Bone marrow (tissue), 2 donors: ENCODE measurements around the gene TCP11L1.
"Not testable (repeated sequence)": the region's sequence is repeated elsewhere in the genome, so short reads cannot be mapped to it uniquely, and the experiment has no call there.

Experiments used
- DNase-seq, 2 donors: peaks; one replicate each; lab custom pipeline; 2025; lab: John Stamatoyannopoulos, UW

Gene TCP11L1

DNA sequence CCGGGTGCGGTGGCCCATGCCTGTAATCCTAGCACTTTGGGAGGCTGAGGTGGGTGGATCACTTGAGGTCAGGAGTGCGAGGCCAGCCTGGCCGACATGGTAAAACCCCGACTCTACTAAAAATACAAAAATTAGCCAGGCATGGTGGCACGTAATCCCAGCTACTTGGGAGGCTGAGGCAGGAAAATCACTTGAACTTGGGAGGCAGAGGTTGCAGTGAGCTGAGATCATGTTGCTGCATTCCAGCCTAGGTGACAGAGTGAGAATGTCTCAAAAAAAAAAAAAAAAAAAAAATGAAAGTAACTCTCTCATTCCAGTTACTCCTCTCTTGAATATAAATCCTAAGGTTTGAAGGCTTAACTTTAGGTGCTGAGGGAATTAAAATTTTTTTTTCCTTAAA lies 10.2 kb upstream of the TCP11L1 start:
- DNase-seq, result not testable (repeated sequence)

DNA sequence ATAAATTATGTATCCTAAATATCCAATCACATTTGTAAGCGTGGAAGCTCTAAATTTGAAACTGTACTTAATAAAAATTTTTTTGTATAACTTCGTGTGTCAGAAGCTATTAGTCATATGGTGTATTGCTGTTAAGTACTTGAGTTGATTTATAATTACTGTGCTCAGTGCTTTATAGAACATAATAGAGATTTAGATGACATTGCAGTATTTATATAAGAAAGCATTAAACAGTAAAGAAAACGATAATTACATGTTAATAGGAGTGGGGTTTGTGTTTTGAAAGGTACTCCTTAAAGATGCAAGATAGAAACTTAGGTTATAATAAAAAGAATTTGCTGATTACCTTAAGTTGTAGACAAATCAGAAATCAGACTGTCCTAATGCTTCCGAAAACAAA lies 5.9 kb upstream of the TCP11L1 start:
- DNase-seq, result no peak

DNA sequence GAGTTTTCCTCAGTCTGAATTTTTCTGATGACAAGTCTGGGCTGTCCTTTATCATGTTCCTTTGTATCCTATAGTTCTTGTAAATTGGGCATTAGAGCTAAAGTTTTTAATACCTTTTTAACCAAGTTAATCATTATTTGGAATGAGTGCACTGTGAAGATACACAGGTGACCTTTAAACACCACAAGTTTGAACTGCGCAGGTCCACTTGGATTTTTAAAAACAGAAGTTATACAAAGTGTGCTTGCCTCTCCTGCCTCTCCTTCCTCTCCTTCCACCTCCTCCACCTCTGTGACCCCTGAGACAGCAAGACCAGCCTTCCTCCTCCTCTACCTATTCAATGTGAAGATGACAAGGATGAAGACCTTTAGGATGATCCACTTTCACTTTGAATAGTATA lies 4.4 kb upstream of the TCP11L1 start:
- DNase-seq, result no peak

DNA sequence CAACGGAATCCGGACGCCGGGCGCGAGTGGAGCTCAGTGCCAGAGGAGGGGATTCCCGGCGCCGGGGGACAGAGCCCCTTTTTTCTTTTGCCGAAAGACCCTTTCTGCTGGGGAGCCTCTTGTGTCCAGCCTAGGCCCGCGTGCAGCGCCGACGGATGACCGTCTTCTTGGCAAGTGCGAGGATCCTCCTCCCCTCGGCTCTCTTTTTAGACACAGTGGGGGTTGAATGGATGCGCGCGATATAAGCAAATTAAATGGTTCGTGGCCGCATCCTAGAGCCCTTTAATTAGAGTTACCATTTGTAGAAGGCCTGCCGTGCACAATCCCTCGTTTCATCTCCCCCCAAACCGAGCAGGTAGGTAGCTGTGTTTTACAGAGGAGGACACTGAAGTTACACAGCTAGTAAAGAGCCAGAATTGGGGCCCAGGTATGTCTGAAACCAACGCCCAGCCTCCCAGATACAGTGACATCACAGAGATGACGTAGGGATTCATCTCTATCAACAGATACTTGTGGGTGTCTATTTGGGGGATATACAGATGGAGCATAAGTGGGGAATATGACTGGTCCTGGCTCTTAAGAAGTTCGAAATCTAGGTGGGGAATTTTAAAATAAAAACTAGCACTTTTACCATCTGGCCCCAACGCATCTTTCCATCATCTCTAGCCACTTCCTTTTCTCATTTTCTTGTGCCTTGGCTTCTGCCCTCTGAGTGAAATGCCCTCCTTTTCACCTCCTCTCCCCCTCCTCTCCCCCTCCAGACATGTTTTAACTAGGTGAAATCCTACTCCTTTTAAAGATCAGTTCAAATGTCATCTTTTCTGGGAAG lies 875 bp downstream of the TCP11L1 start:
- DNase-seq, result no peak

DNA sequence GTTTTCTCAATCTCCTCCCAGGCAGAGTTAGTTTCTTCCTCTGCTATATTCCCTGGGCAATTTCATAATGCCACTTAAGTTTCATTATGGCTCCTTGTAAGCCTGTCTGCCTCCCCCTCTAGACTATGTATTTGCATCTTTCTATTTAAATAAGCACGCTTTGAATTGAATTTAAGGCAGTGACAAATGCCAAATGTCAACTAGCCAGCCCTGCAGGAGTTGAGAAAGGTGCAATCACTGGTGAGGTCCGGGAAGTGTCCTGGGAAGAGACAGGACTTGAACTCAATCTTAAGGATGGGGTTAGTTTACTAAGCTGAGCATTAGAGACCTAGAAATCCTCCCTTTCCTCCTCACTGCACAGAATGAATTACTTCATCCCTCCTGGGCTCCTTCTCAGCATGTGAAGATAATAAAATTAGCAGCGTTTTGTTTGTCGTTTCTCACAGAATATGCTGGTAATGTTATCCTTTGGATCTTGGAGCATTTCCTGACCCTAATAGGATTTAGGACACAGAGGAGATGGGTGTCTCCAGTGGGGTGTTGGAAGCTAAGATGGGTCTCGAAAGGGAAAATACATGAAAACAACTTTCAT lies 1.6 kb downstream of the TCP11L1 start:
- DNase-seq, result no peak

DNA sequence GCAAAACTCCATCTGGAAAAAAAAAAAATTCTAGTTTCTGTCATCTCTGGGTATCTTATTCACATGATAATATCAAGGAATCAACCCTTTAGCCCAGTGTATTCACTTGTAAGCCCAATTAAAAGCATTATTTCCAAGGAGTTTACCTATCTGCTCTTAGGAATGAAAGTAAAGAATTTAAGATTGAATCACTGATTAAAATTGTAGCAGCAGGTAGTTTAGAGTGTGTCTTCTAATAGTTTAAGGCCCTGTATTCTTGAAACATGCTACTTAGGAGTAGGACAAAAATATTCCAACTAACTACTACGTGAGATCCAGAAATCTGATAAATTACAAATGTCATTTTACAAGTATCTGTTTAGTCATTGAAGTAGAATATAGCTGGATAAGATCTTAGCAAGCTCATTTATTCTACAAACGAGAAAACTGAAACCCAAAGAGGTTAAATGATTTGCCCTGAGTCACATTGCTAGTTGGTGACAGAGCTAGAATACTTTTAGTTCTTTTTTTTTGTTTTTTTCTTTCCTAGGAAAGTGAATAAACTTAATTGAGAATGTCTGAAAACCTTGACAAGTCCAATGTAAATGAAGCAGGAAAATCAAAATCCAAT lies 4.0 kb downstream of the TCP11L1 start:
- DNase-seq, result peak in 1 of 2 donors; percentile 5

DNA sequence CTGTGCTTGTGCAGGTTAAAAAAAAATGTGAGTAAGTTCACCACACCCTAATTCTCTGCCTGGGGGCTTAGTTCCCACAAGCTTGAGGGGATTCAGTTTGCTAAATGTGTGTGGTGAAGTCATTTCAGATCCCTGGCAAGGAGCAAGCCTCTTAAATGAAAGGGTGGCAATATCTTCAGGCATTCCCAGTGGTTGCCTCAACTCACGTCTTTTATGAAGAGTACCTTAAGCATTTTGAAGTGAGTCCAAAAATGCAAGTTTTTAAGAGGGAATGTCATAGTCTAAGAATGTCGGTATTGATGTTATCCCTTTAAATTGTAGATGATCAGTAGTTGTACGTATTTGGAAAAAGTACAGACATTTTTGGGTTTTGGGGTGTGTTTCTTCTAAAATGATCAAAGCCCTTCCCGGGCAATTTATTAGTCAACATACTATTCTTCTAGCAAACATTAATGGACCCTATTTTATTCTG lies 4.9 kb downstream of the TCP11L1 start:
- no peak for DNase-seq

DNA sequence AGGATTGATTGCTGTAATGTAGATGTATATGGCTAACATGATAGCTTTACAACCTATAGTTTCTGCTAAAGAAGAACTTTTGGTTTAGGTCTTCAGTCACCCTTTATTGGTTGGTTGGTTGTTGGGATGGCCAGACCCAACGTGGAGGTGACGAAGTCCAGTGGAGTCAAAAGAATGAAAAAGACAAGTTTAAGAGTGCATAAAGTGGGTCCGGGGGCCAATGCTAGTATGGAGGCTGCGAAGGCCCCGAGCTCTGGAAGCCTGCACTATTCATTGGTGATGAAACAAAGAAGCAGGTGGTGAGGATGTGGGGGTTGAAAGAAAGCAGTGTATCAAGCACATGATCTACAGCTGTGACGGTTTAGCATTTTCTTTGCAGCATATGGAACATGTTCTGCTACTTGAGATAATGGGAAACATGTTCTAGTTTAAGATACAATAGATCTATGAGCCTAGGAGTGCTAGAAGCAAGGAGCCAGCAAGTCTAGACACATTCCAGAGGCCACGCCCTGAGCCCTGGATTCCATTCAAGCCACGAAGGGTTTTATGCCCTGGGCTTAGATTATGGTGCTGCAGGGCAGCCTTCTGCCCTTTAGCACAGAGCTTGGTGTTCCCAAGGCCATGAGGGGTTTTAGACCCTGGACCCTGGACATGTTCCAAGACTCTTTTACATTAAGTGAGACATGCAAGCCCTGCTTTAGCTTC lies 6.3 kb downstream of the TCP11L1 start:
- DNase-seq, result no peak

DNA sequence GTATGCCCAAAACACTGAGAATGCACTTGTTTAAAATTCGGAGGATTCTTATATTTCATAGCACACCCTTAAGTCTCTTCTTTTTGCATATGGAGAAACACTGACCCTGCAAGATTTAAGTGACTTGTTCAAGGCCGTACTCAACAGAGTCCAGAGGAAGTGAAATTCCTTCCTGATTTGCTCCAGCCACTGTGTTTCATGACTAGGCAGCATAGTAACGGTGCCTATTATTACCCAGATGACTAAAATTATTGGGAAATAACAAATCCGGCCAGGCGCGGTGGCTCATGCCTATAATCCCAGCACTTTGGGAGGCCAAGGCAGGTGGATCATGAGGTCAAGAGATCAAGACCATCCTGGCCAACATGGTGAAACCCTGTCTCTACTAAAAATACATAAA lies 9.3 kb downstream of the TCP11L1 start:
- not testable (repeated sequence) for DNase-seq

DNA sequence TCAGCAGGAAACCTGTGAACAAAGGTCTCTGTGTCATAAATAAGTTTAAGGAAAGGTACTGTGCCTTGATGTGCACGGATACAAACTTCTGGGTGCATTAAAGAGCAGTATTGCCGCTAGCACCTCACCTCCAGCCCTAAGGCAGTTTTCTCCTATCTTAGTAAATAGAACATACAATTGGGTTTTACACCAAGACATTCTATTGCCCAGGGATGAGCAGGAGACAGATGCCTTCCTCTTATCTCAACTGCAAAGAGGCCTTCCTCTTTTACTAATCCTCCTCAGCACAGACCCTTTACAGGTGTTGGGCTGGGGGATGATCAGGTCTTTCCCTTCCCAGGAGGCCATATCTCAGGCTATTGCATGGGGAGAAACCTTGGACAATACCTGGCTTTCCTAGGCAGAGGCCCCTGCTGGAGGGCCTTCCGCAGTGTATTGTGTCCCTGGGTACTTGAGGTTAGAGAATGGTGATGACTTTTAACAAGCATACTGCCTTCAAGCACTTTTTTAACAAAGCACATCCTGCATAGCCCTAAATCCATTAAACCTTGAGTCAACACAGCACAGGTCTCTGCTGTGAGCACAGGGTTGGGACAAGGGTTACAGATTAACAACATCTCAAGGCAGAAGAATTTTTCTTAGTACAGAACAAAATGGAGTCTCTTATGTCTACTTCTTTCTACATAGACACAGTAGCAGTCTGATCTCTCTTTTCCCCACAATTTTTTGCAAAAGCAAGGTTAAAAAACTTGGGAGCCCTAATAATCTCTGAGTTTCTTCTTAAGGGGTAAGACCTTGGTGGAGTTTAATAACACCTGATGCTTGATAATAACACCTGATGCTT lies 10.4 kb downstream of the TCP11L1 start:
- not testable (repeated sequence) for DNase-seq

DNA sequence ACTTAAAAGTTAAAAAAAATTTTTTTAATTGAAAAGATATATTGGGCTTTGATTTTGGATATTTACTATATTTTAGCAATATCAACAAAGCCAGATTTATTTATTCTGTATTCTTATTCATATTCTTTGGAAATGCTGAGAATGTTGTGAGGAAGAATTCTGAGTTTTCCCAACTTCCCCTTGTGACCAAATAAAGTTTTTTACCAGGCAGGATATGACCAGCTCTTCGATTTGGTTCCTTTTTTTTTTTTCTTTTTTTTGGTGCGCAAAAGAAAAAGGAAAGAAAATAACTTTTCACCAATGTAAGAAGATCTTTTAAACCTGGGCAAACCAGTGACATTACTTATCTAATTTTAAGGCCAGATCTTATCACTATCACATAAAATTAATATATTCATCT lies 12.9 kb downstream of the TCP11L1 start:
- no peak for DNase-seq

DNA sequence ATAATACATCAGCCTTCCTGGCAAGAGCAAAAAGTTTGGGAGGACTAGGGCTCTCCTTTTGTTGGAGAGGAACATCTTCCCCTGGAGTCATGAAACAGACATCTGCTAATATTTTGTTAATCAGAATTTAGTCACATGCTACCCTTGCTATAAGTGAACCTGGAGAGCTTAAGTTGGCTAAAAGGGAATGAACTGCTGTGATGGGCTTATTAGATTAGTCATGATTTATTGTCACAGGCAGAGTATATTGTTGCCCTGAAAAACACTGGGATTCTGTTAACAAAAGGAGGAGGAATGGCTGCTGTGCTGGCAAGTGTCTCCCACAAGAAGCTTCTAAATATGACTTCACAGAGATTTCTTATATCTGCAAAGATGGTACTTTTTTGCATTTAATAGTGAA lies 16.0 kb downstream of the TCP11L1 start:
- no peak for DNase-seq

DNA sequence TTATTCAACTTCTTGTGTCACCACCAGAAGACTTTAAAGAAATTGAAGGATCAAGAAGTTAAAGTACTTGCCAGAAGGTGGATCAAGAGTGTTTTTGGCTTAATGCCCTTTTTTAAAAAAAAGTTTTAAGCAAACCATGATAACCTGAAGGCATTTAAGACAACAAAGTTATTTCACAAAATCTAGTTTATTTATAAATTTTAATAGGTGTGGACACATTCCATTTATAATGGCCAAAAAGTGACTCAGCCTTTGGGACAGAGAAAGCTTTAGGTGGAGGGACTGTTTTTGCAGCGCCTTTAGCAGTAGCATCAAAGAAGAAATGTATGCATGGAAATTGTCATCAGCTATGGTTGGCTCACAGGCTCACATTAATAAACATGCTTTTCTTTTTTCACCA lies 17.9 kb downstream of the TCP11L1 start:
- no peak for DNase-seq

DNA sequence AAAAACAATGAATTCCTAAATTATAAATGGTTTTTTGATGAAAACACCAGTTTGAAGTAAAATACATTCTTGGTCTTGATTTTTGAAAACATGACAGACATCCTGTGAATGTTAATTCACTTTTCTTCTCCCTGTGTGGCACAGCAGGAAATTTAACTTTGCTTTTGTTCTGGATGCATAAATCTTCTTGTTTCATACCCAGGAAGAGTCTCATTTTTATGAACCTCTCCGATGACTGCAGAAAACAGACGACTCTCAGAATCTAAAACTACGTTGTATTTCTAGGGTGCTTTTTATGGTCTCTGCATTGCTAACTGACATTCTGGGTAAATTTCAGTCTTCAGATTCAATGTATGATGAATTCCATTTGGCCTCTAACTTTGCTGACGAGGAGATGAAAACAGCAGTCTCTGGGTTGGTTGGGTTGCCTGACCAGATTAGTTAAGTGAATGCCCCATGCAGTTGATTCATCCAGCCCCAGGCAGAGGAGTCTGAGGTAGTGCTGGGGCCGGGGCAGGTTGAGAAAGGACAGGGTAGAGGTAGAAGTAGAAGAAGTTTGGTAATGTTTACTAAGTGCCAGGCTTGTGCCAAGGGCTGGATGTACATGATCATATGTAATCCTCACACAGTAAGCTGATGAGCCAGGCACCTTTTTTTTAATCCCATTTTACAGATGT lies 20.1 kb downstream of the TCP11L1 start:
- DNase-seq, result no peak

DNA sequence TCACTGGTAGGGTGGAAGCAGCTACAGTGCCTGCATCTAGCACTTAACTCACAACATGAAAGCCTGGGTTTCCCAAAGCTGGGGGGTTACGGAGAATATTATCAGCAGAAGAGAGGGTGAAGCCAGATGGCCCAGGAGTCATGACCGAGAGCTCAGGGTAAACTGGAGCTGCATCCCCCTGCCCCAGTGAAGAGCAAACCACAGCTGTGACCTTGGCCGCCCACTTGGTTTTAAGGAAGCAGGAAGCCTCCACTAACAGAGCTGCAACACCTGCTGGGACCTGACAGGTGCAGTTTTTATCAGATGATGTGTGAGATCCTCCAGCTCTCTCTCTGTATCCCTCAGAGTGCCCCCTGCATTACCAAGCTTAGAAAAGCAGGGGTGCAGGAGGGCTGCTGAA lies 20.9 kb downstream of the TCP11L1 start:
- DNase-seq, result no peak

DNA sequence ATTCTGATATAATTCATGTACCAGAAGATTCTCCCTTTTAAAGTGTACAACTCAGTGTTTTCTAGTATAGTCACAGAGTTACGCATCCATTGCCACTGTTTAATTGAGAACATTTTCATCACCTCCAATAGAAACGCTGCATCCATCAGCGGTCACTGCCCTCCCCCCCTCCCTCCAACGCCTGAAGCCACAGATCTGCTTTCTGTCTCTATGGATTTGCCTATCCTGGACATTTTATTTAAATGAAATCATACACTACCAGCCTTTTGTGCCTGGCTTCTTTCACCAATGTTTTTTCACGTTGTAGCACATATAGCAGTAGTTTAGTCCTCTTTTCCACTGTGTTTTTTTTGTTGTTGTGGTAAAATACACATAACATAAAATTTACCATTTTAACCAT lies 22.8 kb downstream of the TCP11L1 start:
- no peak for DNase-seq

DNA sequence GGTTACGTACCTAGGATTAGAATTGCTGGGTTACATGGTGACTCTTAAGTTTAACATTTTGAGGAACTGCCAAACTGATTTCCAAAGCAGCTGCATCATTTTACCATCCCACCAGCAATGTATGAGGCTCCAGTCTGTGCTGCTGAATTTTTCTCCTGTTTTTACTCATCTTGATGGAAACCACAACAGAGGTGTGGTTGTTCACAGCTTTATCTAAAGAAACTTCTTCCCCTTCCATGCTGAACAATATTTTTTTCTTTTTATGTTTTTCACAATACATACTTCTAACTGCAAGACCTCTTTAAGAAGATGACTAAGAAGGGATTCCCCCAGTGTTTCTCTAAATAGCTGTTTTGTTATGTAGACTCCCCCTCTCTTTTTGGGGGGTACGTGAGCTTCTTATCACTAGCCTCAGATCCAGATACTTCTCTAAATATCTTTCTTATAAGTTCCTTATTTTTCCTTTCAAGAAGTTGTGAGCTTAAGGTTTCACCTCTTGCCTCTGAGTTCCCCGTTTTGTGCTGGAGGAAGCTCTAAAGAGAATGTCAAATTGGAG lies 24.0 kb downstream of the TCP11L1 start:
- peak in 1 of 2 donors; percentile 97 for DNase-seq

DNA sequence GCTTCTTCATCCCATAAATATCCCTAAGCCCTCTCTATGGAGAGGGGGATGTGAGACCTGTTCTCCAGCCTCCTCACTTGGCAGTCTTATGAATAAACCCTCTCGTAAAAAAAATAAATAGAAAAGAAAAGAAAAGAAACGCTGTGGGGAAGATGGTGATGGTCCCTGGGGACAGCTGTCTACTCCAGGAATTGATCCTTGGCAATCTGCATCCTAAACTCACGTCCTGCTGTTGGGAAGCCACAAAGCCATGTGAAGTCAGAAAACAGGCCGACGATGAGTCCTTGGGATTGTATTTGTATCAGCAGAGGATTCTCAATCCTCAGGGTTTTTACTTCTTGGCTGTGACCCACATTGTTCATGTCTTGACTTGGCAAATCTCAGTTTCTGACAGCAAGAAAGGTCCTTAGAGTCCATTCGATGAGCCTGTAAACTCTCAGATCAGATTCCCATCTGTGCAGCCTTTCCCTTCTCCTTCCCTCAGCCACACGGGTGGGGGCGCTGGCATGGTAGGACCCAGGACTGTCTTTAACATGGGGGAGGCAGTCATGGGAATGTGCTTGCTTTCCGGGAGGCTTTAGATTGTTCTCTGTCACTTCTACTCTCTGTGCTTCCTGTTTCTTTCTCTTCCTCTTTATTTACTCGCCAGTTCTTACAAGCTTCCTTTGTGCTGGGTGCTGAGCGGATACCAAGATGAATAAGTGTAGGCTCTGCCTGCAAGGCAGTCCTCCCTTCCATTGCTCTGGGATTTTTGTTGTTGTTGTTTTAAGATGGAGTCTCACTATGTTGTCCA lies 24.9 kb downstream of the TCP11L1 start:
- DNase-seq, result peak in 1 of 2 donors; percentile 44

DNA sequence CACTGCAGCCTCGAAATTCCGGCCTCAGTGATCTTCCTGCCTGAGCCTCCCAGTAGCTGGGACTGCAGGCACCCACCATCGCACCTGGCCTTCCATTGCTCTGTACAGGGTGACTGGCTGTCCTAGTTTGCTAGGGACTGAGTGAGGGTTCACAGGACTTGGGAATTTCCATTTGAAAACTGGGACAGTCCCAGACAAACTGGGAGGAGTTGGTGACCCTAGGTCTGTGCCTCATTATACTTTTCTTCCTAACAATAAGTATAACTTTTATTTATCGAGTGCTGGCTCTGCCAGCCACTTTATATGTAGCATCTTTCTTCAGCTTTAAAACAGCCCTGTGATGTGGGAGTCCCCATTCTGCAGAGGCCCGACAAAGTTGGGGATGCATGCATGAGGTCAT lies 25.5 kb downstream of the TCP11L1 start:
- no peak for DNase-seq
